Suprapubic skin (tissue), 4 donors: ENCODE measurements around the gene ZNF598. TPM values are rescaled to one million over a fixed set of nuclear protein-coding genes. Genes with fewer than 3 reads are reported as not detected.

Source experiments
- DNase-seq, 2 donors: peaks; one replicate each; pipeline ENCODE4 v3.0.0-alpha.2; 2019; ENCODE audit warnings: low spot score in 2 of 2
- H3K27ac ChIP-seq: fragments of 200-600 bp; sonication (generic); one replicate; pipeline ENCODE4 v1.5.1; 2019
- H3K27me3 ChIP-seq: fragments of 200-600 bp; sonication (generic); one replicate; pipeline ENCODE4 v1.5.1; 2019
- H3K36me3 ChIP-seq: fragments of 200-600 bp; sonication (generic); one replicate; pipeline ENCODE4 v1.5.1; 2019
- H3K4me1 ChIP-seq: fragments of 200-600 bp; sonication (generic); one replicate; pipeline ENCODE4 v1.5.1; 2019
- H3K4me3 ChIP-seq: fragments of 200-600 bp; sonication (generic); one replicate; pipeline ENCODE4 v1.5.1; 2019; ENCODE audit warnings: mild to moderate bottlenecking
- H3K9me3 ChIP-seq: fragments of 200-600 bp; sonication (generic); one replicate; pipeline ENCODE4 v1.5.1; 2019
- EP300 ChIP-seq: sonication (generic); formaldehyde crosslinking; IDR thresholded peaks from one replicate; pipeline ENCODE4 v1.6.1; 2017; ENCODE audit warnings: antibody characterized with exemption
- POLR2A ChIP-seq, 2 donors: fragments of 450-650 bp; IDR thresholded peaks; one replicate each; pipeline ENCODE4 v1.6.1; 2017; ENCODE audit warnings: antibody characterized with exemption in 2 of 2, mild to moderate bottlenecking in 2 of 2, moderate library complexity in 2 of 2
- POLR2AphosphoS5 ChIP-seq, 3 donors: sonication (generic); formaldehyde crosslinking; IDR thresholded peaks; one replicate each; pipeline ENCODE4 v1.6.1; 2017; ENCODE audit warnings: antibody characterized with exemption in 3 of 3
- WGBS: methylation state at CpG from one replicate; pipeline ENCODE4 v1.1.5; 2018; 5-methylcytosine and 5-hydroxymethylcytosine counted together
- total RNA-seq, 4 donors: library from RNA; depleted of rRNA; stranded (reverse); fragments of >200 nt; gene quantifications; one replicate each; pipeline ENCODE4 v1.1.0, GENCODE V29; 2016
- TF ChIP-seq, protein P1 (sequence below), 2 donors: fragments of 200-600 bp in 1 of 2; fragments of 450-650 bp in 1 of 2; sonication (generic) in 1 of 2; IDR thresholded peaks; one replicate each; pipeline ENCODE4 v1.5.1; 2016 to 2019; ENCODE audit warnings: antibody characterized with exemption in 2 of 2, mild to moderate bottlenecking in 1 of 2, moderate library complexity in 1 of 2

ZNF598 gene
- total RNA-seq, 4 donors from 2014 or later, result 69.4 to 103 (median 84.0) TPM

DNA sequence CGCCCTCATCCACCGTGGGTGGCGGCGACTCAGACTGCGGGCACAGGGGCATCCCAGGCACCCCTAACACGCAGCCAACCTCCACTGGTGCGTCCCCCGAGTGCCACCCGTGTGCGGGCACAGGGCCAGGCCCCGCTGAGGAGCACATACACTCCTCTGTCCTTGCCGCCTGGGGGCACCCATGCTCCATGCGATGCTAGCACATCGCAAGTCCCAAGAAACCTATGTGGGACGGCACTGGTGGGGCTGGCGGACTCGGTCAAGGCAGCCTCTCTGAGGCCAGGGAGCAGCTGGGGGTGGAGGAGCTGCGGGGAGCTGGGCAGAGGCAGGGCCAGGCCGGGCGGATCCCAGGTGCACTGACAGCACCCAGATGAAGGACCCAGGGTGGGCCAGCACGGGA is 4.0 kb downstream of the ZNF598 start:
- Histone ChIP-seq H3K36me3 (peaks cover 29% of the 10 kb centered on the region), H3K9me3 (no peaks in the 10 kb centered on the region), H3K4me1 (peaks cover 66% of the 10 kb centered on the region), H3K4me3 (no peak overlapping the region), H3K27ac (no peak overlapping the region), H3K27me3 (no peaks in the 10 kb centered on the region)
- TF ChIP-seq, protein P1, sequence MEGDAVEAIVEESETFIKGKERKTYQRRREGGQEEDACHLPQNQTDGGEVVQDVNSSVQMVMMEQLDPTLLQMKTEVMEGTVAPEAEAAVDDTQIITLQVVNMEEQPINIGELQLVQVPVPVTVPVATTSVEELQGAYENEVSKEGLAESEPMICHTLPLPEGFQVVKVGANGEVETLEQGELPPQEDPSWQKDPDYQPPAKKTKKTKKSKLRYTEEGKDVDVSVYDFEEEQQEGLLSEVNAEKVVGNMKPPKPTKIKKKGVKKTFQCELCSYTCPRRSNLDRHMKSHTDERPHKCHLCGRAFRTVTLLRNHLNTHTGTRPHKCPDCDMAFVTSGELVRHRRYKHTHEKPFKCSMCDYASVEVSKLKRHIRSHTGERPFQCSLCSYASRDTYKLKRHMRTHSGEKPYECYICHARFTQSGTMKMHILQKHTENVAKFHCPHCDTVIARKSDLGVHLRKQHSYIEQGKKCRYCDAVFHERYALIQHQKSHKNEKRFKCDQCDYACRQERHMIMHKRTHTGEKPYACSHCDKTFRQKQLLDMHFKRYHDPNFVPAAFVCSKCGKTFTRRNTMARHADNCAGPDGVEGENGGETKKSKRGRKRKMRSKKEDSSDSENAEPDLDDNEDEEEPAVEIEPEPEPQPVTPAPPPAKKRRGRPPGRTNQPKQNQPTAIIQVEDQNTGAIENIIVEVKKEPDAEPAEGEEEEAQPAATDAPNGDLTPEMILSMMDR (IDR thresholded peaks at IDR 0.05), result no peak
- no peak for TF ChIP-seq POLR2A (IDR thresholded peaks at IDR 0.05)
- TF ChIP-seq EP300, result no peak
- no peak for TF ChIP-seq POLR2AphosphoS5 (IDR thresholded peaks at IDR 0.05)
- 68% methylated on average over 8 of the region's 21 CpGs for WGBS
- DNase-seq, result no peak

DNA sequence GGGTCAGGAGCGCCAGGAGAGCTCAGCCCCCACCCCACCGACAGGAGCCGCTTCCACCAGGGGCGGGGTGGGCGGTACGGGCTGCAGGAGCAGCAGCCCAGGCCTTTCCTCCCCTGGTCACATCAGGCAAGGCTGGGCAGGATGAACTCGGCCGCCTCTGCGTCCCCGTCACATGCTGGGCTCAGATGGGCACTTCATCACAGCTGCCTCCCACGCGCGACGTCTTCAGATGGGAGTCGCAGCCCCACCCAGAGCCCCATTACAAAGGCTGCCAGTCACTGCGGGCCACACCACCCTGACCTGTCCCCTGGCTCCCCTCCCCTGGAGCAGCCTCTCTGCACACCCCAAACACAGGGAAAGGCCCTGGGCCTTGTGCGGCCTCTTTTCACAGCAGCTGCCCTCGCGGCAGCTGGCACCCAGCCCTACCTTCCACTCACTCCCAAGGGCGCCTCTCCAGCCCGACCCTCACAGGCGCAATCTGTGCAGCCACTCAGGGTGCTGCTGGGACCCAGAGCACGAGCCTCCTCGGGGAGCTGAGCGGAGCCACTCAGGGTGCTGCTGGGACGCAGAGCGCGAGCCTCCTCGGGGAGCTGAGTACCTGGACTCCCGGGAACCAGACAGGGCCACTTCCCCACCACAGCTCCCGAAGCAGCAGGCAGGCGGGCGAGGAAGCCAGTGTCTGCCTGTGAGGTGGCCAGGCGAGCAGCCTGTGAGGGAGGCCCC is 4.7 kb downstream of the ZNF598 start:
- WGBS, result 72% methylated on average over 9 of the region's 34 CpGs
- no peak for TF ChIP-seq EP300
- peaks cover 36% of the 10 kb centered on the region for H3K36me3 ChIP-seq
- H3K4me1 ChIP-seq, result peaks cover 59% of the 10 kb centered on the region
- DNase-seq, result no peak
- no peaks in the 10 kb centered on the region for H3K9me3 ChIP-seq
- no peak overlapping the region for H3K4me3 ChIP-seq
- no peak overlapping the region for H3K27ac ChIP-seq
- no peaks in the 10 kb centered on the region for H3K27me3 ChIP-seq

DNA sequence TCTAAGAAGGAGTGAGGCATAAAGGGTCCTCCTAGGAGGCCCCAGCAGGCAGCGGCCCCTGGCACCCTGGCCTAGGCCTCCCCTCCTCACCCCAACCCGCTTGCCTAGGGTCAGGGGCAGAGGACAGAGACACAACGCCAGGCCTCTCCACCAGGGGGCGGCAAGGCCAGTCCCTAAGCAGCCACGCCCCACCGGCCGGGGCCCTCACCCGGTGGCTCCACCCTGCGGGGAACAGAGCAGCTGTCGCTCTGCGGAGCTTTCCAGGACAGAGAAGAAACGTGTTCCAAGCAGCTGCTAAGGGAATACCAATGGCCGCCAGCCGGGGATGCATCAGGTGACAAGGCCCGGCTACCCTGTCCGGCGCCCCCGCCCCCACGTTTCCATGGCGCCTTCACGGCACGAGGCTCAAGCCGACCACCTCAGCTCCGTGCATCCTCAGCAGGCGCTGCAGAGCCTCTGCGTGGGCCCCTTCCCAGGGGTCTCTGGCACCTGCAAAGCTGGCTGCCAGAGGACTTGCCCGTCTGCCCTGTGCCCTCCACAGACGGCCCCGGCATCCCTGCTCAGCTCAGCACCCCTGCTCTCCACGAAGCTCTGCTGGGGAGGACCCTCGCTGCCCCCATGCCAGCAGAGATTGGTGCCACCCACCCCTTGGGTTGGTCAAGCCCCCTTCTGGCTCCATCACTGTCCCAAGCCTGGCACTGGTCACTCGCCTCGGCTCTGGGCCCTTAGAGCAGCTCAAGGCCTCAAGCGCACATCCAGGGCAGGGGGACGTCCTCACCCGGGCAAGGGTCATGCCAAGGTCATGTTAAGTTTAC is 5.6 kb downstream of the ZNF598 start:
- peaks cover 58% of the 10 kb centered on the region for H3K4me1 ChIP-seq
- no peaks in the 10 kb centered on the region for H3K9me3 ChIP-seq

DNA sequence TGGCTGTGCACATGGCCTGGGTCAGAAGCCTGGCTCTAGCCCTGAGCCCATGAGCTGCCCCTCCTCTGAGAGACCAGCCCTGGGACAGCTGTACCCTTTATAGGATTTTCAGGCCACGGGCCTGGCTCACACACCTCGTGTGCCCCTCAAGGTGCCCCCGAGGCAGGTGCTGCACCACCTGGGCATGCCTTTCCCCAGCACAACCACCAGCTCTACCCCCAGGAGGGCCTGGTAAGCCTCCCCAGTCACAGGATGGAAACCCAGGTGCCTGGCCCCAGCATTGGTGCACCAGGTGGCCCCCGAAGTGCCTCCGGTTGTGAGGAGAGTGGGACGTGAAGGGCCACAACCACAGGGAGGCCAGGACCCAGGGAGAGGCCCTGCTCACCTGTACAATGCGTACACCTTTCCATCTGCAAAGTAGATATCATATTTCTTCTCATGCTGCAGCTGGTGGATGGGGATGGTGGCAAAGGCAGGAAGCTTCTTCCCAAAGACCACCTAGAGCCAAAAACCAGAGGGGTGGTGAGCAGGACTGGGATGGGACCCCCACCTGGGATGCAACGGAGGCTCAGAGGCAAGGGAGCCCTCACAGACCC is 6.3 kb downstream of the ZNF598 start:
- Histone ChIP-seq H3K27ac (no peak overlapping the region), H3K4me3 (no peak overlapping the region), H3K36me3 (peaks cover 52% of the 10 kb centered on the region), H3K27me3 (no peaks in the 10 kb centered on the region), H3K9me3 (no peaks in the 10 kb centered on the region), H3K4me1 (peaks cover 53% of the 10 kb centered on the region)
- DNase-seq, result no peak
- no peak for TF ChIP-seq POLR2AphosphoS5 (IDR thresholded peaks at IDR 0.05)
- TF ChIP-seq, protein P1 (IDR thresholded peaks at IDR 0.05), result no peak
- TF ChIP-seq POLR2A (IDR thresholded peaks at IDR 0.05), result no peak
- no peak for TF ChIP-seq EP300
- WGBS, result 85% methylated on average over 7 of the region's 8 CpGs

More for the DNA sequence above, 5.6 kb downstream of the ZNF598 start:
- Histone ChIP-seq H3K27me3 (no peaks in the 10 kb centered on the region), H3K4me3 (peak overlapping the region; percentile 6), H3K27ac (no peak overlapping the region), H3K36me3 (peaks cover 45% of the 10 kb centered on the region)
- 13% methylated on average over 6 of the region's 36 CpGs for WGBS
- TF ChIP-seq, protein P1 (IDR thresholded peaks at IDR 0.05), result peak; percentile 77 to 96
- TF ChIP-seq POLR2A (IDR thresholded peaks at IDR 0.05), result no peak
- DNase-seq, result peak; percentile 91 to 93

DNA sequence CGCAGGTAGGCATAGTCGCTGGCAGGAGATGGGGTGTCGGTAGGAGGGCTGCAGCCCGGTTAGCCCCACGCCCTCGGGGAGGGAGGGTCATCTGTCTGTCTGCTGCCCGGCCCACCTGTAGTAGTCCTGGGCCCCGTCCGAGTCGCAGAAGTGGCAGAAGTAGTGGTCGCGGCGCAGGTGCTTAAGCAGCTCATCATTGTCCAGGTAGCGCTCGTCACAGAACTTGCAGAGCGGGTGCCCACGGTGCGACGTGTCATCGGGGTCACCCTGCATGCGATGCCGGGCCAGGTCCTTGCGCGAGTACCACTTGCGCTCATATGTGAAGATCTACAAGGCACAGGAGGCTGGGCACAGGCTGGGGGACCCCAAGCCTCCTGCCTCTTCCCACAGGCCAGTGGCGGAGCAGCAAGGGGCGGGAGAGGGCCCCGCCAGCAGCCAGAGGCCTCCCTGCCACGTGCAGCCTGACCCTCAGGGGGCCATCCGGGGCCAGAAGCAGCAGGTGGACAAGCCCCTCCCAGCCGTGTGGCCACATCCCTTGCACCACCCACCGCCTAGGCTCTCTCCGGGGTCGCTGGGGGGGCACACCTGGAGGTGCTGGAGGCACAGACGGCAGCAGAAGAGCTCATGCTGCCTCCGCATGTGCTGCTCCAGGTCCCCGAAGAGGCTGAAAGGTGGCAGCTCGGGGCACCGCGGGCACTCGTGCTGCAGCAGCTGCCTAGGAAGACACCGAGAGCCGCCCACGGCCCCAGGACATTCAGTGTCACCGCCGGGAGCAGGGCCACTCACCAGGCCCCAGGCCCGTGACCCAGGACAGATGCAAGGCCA is 7.0 kb downstream of the ZNF598 start:
- Histone ChIP-seq H3K27me3 (no peaks in the 10 kb centered on the region), H3K4me1 (peaks cover 51% of the 10 kb centered on the region), H3K36me3 (peaks cover 59% of the 10 kb centered on the region), H3K4me3 (no peak overlapping the region), H3K27ac (no peak overlapping the region), H3K9me3 (no peaks in the 10 kb centered on the region)
- 91% methylated on average over 16 of the region's 47 CpGs for WGBS
- TF ChIP-seq, protein P1 (IDR thresholded peaks at IDR 0.05), result no peak
- no peak for TF ChIP-seq EP300
- DNase-seq, result no peak
